Measurements from ENCODE around the gene NETO2. TPM values are rescaled to one million over a fixed set of nuclear protein-coding genes. Genes with fewer than 3 reads are reported as not detected.

The NETO2 gene
- total RNA-seq, 2 experiments from 2014 or later: 0.15 TPM; not detected in 1

DNA sequence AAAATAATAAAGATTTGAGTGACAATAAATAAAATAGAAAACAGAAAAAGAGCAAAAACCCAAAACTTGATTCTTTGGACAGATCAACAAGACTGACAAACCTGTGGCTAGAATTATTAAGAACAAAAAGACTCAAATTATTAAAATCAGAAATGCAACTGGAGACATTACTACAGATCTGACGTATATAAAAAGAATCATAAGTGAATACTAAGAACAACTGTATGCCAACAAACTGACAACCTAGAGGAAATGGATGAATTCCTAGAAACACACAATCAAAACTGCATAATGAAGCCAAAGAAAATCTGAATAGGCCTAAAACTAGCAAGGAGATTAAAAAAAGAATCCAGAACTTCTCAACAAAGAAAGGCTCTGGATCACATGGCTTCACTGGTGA is 47.4 kb downstream of the NETO2 start:
- H3K4me3 ChIP-seq (ENCODE audit: low read depth, low read length, poor library complexity, severe bottlenecking): no peak overlapping the region
- intact Hi-C loops (cut with micrococcal nuclease; ENCODE audit: unreplicated experiment): no loop called here
- DNase-seq (ENCODE audit: low spot score): no peak
- CTCF ChIA-PET (ENCODE audit: unreplicated experiment): no interaction called here
- H3K9me2 ChIP-seq (ENCODE audit: insufficient read depth, low read length): no peaks in the 10 kb centered on the region
- no peaks in the 10 kb centered on the region for H3K79me2 ChIP-seq (ENCODE audit: insufficient read depth, low read depth, low read length)
- POLR2A ChIA-PET: interaction anchor here (1.1 kb wide), 1 partner anchor 17 kb away, joined by 3 read pairs; no protein-coding TSS in a partner anchor
- no peaks in the 10 kb centered on the region for H3K36me3 ChIP-seq (ENCODE audit: insufficient read depth, low read length)
- H3K4me2 ChIP-seq (ENCODE audit: low read length): no peak overlapping the region
- no peaks in the 10 kb centered on the region for H4K20me1 ChIP-seq (ENCODE audit: insufficient read depth, low read length)
- no peaks in the 10 kb centered on the region for H3K4me1 ChIP-seq (ENCODE audit: insufficient read depth, low read length, poor library complexity, severe bottlenecking)
- H3K27ac ChIP-seq (ENCODE audit: low read depth, low read length, poor library complexity, severe bottlenecking): no peak overlapping the region
- TF ChIP-seq, protein P1, sequence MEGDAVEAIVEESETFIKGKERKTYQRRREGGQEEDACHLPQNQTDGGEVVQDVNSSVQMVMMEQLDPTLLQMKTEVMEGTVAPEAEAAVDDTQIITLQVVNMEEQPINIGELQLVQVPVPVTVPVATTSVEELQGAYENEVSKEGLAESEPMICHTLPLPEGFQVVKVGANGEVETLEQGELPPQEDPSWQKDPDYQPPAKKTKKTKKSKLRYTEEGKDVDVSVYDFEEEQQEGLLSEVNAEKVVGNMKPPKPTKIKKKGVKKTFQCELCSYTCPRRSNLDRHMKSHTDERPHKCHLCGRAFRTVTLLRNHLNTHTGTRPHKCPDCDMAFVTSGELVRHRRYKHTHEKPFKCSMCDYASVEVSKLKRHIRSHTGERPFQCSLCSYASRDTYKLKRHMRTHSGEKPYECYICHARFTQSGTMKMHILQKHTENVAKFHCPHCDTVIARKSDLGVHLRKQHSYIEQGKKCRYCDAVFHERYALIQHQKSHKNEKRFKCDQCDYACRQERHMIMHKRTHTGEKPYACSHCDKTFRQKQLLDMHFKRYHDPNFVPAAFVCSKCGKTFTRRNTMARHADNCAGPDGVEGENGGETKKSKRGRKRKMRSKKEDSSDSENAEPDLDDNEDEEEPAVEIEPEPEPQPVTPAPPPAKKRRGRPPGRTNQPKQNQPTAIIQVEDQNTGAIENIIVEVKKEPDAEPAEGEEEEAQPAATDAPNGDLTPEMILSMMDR (conservative IDR thresholded peaks at IDR 0.05; ENCODE audit: low read length): no peak
- no peak for TF ChIP-seq EZH2phosphoT487 (IDR thresholded peaks at IDR 0.05; ENCODE audit: borderline replicate concordance, low read depth, low read length)
- no TSS peak for BruUV-seq (replicated peaks)
- no peaks in the 10 kb centered on the region for H3K9me3 ChIP-seq (ENCODE audit: low read length)
- H2AFZ ChIP-seq (ENCODE audit: low read length): no peak overlapping the region

DNA sequence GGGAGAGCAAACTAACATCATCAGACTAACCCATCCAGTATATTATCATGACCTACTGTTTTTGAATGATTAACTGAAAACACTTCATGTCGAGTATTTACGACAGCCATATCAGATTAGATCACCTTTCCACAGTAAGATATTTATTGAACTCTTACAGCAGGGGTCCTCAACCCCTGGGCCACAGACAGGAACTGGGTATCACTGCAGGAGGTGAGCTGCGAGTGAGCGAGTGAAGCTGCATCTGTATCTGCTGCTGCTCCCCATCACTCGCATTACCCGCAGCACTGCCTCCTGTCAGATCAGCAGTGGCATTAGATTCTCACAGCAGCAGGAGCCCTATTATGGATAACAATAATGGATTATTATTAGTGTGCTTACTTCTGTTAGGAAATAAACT is 59.5 kb downstream of the NETO2 start:
- intact Hi-C loops (cut with micrococcal nuclease; ENCODE audit: unreplicated experiment): no loop called here
- Histone ChIP-seq H3K36me3 (ENCODE audit: insufficient read depth, low read length) (no peaks in the 10 kb centered on the region), H3K9me3 (ENCODE audit: low read length) (no peaks in the 10 kb centered on the region), H3K4me1 (ENCODE audit: insufficient read depth, low read length, poor library complexity, severe bottlenecking) (no peaks in the 10 kb centered on the region), H3K4me3 (ENCODE audit: low read depth, low read length, poor library complexity, severe bottlenecking) (no peak overlapping the region), H4K20me1 (ENCODE audit: insufficient read depth, low read length) (no peaks in the 10 kb centered on the region), H3K79me2 (ENCODE audit: insufficient read depth, low read depth, low read length) (no peaks in the 10 kb centered on the region), H2AFZ (ENCODE audit: low read length) (no peak overlapping the region), H3K4me2 (ENCODE audit: low read length) (no peak overlapping the region), H3K27ac (ENCODE audit: low read depth, low read length, poor library complexity, severe bottlenecking) (no peak overlapping the region), H3K9me2 (ENCODE audit: insufficient read depth, low read length) (no peaks in the 10 kb centered on the region)
- no peak for DNase-seq (ENCODE audit: low spot score)
- POLR2A ChIA-PET: no interaction called here
- CTCF ChIA-PET (ENCODE audit: unreplicated experiment): no interaction called here
- no peak for TF ChIP-seq EZH2phosphoT487 (IDR thresholded peaks at IDR 0.05; ENCODE audit: borderline replicate concordance, low read depth, low read length)
- TF ChIP-seq, protein P1 (conservative IDR thresholded peaks at IDR 0.05; ENCODE audit: low read length): no peak
- BruUV-seq (replicated peaks): no TSS peak

DNA sequence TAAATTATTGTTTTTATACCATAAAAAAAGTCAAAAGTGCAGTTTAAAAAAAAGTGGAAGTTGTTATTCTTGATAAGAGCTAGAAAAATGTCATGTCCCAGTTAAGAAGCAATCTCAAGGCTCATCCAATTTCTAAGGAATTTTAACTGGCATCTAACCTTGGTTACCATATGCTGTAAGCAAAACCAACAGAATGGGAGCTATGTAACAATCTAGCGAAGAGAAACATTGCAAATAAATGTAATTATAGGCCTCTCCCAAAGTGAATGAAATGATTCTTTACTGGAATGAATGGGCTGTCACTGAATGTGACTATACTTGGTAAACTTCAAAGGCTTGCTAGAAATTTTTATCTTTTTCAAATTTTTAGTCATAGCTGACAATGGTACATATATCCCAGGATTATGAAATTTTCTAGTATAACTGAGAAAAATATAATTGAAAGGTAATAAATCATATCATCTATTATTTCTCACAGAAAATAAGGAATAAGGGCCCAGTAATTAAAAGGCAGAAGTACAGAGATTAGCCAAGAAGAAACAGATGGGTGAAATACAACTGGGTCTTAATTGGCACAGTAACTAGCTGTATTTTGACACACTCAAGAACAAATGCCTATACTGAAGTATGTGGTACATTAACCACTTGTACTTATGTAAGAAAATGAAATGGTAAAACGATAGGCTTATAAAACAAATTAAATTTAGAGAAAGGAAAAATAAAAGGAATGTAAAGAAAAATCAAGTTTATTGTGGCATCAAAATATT is 61.5 kb downstream of the NETO2 start:
- Histone ChIP-seq H4K20me1 (ENCODE audit: insufficient read depth, low read length) (no peaks in the 10 kb centered on the region), H2AFZ (ENCODE audit: low read length) (no peak overlapping the region), H3K9me2 (ENCODE audit: insufficient read depth, low read length) (no peaks in the 10 kb centered on the region), H3K4me1 (ENCODE audit: insufficient read depth, low read length, poor library complexity, severe bottlenecking) (no peaks in the 10 kb centered on the region), H3K9me3 (ENCODE audit: low read length) (no peaks in the 10 kb centered on the region), H3K4me2 (ENCODE audit: low read length) (no peak overlapping the region), H3K36me3 (ENCODE audit: insufficient read depth, low read length) (no peaks in the 10 kb centered on the region), H3K4me3 (ENCODE audit: low read depth, low read length, poor library complexity, severe bottlenecking) (no peak overlapping the region), H3K27ac (ENCODE audit: low read depth, low read length, poor library complexity, severe bottlenecking) (no peak overlapping the region), H3K79me2 (ENCODE audit: insufficient read depth, low read depth, low read length) (no peaks in the 10 kb centered on the region)
- ChIA-PET CTCF (ENCODE audit: unreplicated experiment) (interaction anchor here (0.5 kb wide), 1 partner anchor 1085 kb away, joined by 3 read pairs; no protein-coding TSS in a partner anchor), POLR2A (interaction anchor here (0.6 to 0.7 kb wide), 2 partner anchors 156 to 753 kb away, joined by 3 read pairs; no protein-coding TSS in a partner anchor)
- BruUV-seq (replicated peaks): no TSS peak
- no peak for DNase-seq (ENCODE audit: low spot score)
- no peak for TF ChIP-seq EZH2phosphoT487 (IDR thresholded peaks at IDR 0.05; ENCODE audit: borderline replicate concordance, low read depth, low read length)
- TF ChIP-seq, protein P1 (conservative IDR thresholded peaks at IDR 0.05; ENCODE audit: low read length): no peak
- intact Hi-C loops (cut with micrococcal nuclease; ENCODE audit: unreplicated experiment): no loop called here

All from OCI-LY7 (cell line).